DND-41 (cell line): ENCODE data around the gene IGSF5.

Experiments used
- CTCF ChIP-seq: IDR thresholded peaks from 2 replicates; pipeline ENCODE4 v1.5.1; 2012; ENCODE audit warnings: borderline replicate concordance, low read length, moderate library complexity, mild to moderate bottlenecking; ENCODE audit not compliant: poor library complexity, severe bottlenecking; ENCODE audit errors: extremely low read depth
- EZH2 ChIP-seq: IDR thresholded peaks from 3 replicates; pipeline ENCODE4 v1.6.1; 2012; ENCODE audit warnings: borderline replicate concordance, low read depth, mild to moderate bottlenecking, moderate library complexity, low read length, inconsistent platforms; ENCODE audit not compliant: severe bottlenecking

DNA sequence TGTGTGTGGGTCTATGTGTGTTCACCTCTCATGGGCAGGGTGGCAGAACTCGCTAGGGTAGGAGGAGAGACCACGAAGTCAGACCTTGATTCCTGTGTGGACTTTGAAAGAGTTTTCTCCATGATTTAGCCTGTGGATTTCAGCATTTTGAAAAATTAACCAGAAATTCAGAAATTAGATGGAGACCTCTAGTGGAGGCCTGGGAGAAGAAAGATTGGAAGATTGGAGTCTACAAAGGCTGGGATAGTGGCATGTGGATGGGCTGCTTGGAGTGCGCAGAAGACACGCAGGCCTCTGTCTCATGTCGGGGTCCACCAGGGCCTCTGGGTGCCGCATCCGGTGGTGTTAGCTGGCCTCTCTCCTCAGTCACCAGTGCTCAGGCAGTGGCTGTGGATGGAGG is 18.9 kb upstream of the IGSF5 start:
- TF ChIP-seq CTCF (no peak), EZH2 (no peak)
